CD4-positive, alpha-beta T cell treated with Interleukin-12 subunit alpha and Interleukin-12 subunit beta, for 1 hour (primary cell): ENCODE data around the gene HADH.
A peak's percentile ranks its signal among the peaks of the same experiment; 100 is the strongest.
"Not testable (repeated sequence)": the region's sequence is repeated elsewhere in the genome, so short reads cannot be mapped to it uniquely, and the experiment has no call there.

Experiments
- DNase-seq: peaks from one replicate; pipeline ENCODE4 v3.0.0-alpha.2; 2020

The HADH gene

GRCh38 chr4:107989537-107990386 is at the start of gene HADH:
TSS of gene HADH (plus strand) at chr4:107989889. CDS start at chr4:107989933, 44 bp downstream.
- peak; percentile 94 for DNase-seq

GRCh38 chr4:107945809-107946208 is 43.9 kb upstream of the HADH start:
- DNase-seq, result no peak

DNA sequence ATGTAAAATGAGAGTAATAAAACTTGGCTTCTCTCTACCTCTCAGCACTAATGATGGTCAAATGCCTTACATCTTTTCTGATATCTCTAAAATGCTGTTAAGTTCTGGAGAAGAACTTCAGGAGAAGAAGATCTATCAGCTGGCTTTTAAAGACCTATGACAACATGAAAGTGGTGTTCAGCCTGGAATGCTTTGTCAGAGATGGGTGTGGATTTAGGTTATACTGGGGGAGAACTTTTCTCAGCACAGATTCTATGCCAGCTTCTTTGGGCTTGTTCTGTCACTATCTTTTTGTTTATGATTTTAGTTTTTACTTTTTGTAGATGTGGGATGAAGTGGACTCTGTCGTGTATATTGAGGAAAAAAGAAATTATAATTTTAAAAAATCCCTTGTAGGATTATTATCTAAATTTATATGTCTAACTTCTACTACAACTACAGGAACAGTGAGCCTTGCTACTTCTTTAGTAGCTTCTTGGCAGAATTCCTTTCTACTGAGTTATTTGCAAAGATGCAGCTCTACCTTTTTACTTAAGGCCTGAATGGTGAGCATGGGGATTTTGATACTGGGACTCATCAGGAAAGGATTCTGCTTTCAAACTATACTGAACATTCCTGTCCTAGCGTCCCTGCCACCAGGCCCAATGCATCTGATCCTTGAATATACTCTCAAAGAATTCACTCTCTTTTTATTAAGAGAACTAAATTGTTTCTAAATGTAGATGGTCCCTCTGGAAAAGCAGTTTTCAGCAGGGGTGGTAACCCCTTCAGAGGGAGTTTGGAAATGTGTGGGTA is 38.7 kb upstream of the HADH start:
- DNase-seq, result no peak

DNA sequence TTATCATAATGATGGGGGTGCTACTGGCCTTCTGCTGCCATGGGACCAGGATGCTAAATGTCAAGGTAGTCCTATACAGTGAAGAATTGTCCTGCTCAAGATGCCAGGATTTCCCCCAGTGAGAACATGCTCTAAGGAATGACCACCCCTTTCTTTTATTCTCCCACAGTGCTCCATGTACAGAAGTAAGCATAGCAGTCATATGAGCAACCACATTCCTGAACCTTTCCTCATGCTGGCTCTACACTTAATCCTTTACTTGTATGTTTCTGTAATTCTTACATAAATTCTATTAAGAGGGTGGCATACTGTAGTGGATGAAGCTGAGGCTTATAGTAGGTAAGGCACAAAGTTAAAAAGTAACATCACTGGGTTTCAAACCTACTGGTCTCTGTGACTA is 38.1 kb upstream of the HADH start:
- DNase-seq, result no peak

- no peak for DNase-seq
Observed at GRCh38 chr4:107956011-107956410, 33.7 kb upstream of the HADH start.

DNA sequence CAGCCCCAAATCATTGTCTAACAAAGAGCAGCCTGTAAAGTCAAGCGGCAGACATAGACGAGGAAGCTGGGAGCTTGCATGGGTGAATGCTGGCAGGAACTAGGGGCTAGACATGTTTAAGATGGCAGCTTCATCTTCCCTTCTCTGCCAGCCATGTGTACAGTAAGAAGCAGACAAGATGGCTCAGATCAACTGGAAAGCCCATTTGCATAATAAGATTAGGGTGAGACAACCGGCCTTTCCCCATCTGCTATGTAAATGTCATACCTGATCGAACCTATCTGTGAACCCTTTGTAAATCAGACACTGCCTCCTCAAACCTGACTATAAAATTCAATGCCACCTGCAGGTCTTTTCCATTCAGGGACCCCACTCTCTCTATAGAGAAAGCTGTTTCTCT is 22.8 kb upstream of the HADH start:
- no peak for DNase-seq

DNA sequence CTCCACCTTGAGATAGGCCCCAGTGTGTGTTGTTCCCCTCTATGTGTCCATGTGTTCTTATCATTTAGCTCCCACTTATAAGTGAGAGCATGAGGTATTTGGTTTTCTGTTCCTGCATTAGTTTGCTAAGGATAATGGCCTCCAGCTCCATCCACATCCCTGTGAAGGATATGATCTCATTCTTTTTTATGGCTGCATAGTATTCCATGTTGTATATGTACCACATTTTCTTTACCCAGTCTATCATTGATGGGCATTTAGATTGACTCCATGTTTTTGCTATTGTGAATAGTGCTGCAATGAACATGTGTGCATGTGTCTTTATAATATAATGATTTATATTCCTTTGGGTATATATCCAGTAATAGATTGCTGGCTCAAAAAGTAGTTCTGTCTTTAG is 22.2 kb upstream of the HADH start:
- not testable (repeated sequence) for DNase-seq

GRCh38 chr4:107967921-107968320 is 21.8 kb upstream of the HADH start:
- not testable (repeated sequence) for DNase-seq

DNA sequence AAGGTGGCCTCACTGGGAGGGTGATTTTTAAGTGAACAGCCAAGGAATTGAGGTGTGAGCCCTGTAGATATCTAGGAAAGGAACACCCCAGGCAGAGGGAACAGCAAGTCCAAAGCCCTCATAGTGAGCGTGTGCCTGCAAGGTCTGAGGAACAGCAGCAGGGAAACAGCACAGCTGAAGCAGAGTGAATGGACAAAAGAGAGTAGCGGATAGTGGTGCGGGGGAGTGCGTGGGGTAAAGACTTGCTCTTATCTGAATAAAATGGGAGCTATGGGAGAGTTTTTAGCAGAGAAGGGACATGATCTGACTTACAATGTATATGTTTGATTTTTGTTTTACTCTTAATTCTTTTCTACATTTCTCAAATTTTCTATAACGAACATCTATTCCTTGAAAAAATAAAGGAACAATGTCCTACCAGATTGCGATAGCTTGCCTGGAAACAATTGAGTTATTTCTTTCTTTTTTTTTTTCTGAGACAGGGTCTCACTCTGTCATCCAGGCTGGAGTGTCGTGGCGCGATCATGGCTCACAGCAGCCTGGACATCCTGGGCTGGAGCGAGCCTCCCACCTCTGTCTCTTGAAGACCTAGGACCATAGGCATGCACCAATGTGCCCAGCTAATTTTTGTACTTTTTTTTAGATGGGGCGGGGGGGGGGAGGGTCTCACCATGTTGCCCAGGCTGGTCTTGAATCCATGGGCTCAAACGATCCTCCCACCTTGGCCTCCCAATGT is 19.5 kb upstream of the HADH start:
- no peak for DNase-seq

GRCh38 chr4:107972605-107973004 is 17.1 kb upstream of the HADH start:
- no peak for DNase-seq

- DNase-seq, result no peak
Observed at GRCh38 chr4:107974523-107974922, 15.2 kb upstream of the HADH start.

- DNase-seq, result no peak
Observed at GRCh38 chr4:107977482-107977881, 12.2 kb upstream of the HADH start.

DNA sequence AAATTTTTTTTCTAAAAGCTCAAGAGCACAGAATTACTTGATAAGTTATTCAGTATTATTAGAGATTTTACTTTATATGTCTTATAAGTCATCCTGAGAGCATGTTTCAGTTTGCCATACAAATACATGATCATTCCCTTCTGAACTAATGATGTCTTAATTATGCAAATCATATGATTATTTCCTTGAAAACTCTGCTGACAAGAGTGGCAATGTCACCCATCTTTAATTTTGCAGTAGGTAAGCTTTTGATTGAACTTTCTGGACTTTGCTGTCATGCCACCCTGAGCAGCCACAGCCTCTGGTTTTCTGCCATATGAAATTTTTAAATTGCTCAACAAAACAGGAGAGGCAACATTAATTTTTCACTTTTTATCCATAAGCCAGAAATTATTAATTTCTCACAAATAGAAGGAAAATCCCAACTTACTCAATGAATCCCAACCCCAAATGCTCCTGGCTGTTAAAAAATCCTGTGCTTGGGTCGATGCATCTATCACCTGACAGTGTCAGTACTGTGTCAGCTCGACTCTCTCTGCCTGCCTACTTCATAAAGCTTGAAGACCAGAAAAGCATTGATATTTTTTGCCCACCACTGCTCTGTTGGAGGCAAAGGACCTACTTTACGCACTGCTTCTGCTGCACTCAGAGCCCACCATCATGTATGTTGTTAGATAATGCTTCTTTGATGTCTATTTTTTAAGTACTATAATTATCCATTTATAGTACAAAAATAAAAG is 11.6 kb upstream of the HADH start:
- no peak for DNase-seq

DNA sequence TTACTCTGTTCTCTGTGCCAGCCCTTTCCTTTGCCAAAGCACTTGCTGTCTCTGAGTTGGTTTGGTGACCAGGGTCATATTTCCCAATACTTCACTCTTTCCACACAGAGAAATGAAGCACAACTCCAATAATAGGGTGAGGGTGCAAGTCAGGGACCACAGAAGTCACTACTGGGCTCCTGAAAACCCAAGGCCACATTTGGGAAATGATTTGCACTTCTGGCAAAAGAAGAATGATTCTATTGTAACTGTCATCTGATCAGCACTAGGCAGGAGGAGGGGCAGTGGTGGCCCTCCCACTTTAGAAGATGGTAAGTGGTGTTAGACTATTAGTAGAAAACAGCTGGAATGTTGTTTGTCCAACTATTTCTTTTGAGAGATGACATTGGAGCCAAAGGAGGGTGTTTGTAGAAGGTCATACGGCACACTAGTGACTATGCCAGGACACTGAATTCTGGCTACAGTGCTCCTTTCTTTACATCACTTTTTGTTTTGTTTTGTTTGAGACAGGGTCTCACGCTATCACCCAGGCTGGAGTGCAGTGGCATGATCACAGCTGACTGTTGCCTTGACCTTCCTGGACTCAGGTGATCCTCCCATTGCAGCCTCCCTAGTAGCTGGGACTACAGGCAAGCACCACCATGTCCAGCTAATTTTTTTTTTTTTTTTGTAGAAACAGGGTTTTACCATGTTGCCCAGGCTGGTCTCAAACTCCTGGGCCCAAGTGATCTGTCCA is 10.8 kb upstream of the HADH start:
- DNase-seq, result no peak

DNA sequence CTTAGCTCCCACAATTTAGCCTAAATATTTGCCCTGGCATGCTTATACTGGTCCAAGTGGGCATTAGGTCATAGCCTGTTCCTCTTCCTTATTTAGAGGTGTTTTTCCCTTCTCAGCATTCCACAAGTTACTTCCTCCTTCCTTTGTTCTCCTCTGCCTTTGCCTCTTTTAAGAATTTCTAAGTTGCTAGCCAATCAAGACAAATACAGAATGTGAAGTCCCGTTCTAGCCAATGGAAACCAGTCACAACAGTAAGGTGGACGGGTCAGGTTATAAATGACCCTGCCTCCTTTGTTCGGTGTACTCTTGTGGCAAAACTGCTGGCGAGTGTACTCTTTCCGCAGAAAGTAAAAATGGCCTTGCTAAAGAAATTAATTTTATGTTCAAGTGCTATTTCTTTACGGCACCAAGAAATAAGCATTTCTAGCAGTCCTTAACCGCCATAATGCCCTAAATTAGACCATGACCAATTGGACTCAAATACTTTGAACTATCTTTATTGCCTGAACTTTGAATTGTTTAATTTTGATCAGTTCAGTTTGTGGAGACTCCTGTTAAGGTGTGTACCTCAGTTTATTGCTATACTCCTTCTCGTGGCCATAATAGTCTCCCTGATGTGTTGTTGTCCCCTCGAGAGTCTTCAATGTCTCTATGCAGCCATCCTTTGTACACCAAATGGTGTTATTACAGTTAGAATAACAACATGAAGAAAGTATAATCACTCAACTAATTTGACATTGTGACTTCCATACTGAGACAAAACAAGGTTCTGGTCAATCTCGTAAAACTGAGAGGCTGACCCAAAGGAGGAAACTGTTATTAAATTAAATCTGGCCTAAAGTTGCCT is 1.6 kb upstream of the HADH start:
- no peak for DNase-seq

- no peak for DNase-seq
Observed at GRCh38 chr4:107988763-107989035, 990 bp upstream of the HADH start.

GRCh38 chr4:107989162-107989536 is 540 bp upstream of the HADH start:
- DNase-seq, result no peak

DNA sequence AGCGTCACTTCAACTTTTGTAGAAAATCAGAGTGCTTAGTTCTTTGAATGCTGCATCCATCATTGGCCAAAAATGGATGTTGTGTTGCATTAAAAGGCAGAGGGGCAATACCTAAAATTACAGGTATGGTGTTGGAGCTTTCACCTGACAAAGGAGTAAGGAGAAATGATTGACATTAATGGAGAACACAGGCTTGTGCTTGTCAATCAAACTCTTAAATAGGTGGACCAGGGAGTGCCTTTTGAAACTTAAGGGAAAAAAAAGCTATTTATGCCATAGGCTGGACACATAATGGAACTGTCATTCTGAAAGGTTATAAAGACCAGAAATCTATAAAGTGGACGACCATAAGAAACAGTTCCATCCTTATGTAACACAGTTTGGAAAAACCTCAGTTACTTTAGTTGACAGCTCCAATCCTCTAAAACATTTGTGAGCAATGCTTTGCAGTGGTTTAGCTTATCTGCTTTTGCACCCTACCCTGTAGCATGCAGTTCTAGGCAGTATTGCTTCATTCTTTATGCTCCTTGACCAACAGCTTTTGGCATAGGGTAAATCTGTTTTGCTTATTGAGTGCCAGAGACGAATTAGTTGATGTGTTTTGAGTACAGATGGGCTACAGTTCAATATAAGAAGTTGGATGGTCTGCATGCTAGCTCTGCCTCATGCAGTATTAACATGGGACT is 2.4 kb downstream of the HADH start:
- no peak for DNase-seq

DNA sequence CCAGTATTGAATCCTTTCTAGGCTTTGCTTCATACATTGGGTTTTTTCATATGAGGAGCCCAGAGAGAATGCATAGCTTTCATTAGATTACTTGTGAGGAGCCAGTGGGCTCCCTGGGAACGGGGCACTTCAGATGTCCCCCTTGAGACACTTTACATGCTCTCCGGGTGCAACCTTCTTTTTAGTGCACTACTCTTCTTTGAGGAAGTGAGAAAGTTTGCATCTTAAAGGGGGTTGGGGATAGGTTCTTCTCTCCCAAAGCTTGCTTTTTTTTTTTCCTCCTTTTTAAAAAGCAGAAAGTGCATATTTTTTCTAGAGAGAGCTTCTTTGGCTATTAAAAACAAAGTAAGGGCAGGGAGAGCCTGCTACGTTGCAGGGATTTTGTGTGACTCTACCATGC is 4.3 kb downstream of the HADH start:
- DNase-seq, result no peak

DNA sequence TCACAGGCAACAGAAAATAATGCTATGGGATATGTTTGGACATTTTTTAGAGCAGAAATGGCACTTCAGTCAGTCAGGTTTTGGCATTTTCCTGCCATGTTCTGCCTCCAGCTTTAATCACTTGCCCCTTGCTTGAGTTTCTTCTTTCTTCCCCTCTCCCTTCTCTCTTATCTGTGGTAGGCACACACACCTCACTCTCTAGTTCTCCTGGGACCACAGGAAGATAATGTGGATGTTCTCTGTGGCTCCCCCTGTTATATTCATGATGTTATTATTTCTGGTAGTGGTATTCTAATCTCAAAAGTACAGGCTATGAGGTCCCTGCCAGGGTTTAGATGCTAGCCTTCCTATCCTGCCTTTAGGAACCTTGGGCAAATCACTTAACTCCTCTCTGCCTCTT is 5.2 kb downstream of the HADH start:
- DNase-seq, result no peak
